ENCODE results near the gene MARK4. TPM values are rescaled to one million over a fixed set of nuclear protein-coding genes. Genes with fewer than 3 reads are reported as not detected.

The MARK4 gene
- total RNA-seq, 1 experiment from 2014 or later: 37.7 TPM

DNA sequence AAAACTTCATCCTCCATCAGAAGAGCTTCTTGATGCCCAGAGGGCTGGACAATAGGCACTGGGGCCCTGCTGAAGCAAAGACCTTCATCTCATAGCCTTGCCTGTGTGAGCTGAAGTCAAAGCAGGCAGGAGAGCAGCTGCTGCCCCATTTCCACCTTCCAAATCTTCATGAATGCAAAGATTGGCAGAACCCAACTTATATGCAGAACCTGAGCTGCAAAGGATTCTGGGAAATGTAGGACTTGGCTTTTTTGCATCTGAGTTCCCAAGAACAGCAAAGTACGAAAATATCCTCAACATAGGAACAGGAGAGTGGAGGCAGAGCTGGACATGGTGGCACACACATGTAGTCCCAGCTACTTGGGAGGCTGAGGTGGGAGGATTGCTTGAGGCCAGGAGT is 40.8 kb downstream of the MARK4 start:
- Histone ChIP-seq H2AFZ (ENCODE audit: low read depth, low read length, poor library complexity, severe bottlenecking) (no peak overlapping the region), H3K27me3 (ENCODE audit: insufficient read depth, low read length) (no peaks in the 10 kb centered on the region), H3K9me3 (ENCODE audit: control insufficient read depth in 1 of 2, insufficient read depth in 1 of 2, low read depth in 1 of 2, low read length in 2 of 2) (no peaks in the 10 kb centered on the region), H3K4me1 (ENCODE audit: control insufficient read depth in 1 of 2, insufficient read depth in 2 of 2, low read length in 2 of 2) (peaks cover 3 to 24% of the 10 kb centered on the region in 2 experiments; a peak in 3 of 4 replicates), H3K27ac (ENCODE audit: low read depth, low read length) (no peak overlapping the region), H3K4me3 (replicated peaks in 1 of 2; ENCODE audit: low read depth in 1 of 2, low read length in 2 of 2) (no peak overlapping the region), H3K36me3 (ENCODE audit: control insufficient read depth in 1 of 2, insufficient read depth in 2 of 2, low read length in 2 of 2) (peaks cover 4 to 9% of the 10 kb centered on the region in 2 experiments; a peak in 2 of 4 replicates), H3K4me2 (ENCODE audit: low read length) (no peak overlapping the region), H4K20me1 (ENCODE audit: insufficient read depth) (no peaks in the 10 kb centered on the region), H3K79me2 (ENCODE audit: insufficient read depth, low read length) (no peaks in the 10 kb centered on the region), H3K9ac (ENCODE audit: low read length) (no peak overlapping the region), H3K9me2 (ENCODE audit: insufficient read depth) (no peaks in the 10 kb centered on the region)
- CTCF ChIA-PET: interaction anchor here (1.4 kb wide), 1 partner anchor 43 kb away, joined by 4 read pairs; no protein-coding TSS in a partner anchor
- RAD21 ChIA-PET (ENCODE audit: low non-redundant PET in 1 of 2, low total read pairs in 2 of 2, uncharacterized antibody in 2 of 2, unreplicated experiment in 2 of 2): no interaction called here
- POLR2A ChIA-PET: no interaction called here
- ATAC-seq (no peak), DNase-seq (ENCODE audit: low read depth, low spot score) (no peak)
- no TSS peak for BruUV-seq (replicated peaks)
- intact Hi-C loops (cut with micrococcal nuclease): no loop called here
- TF ChIP-seq ZFX (IDR thresholded peaks at IDR 0.05) (no peak), CBX3 (IDR thresholded peaks at IDR 0.05; ENCODE audit: low read depth) (no peak), YY1 (IDR thresholded peaks at IDR 0.05; ENCODE audit: extremely low read depth, insufficient replicate concordance, low read depth, low read length) (no peak), POLR2AphosphoS5 (IDR thresholded peaks at IDR 0.05; ENCODE audit: low read depth, low read length) (no peak), RAD21 (IDR thresholded peaks at IDR 0.05; ENCODE audit: low read depth) (no peak), TCF7L2 (IDR thresholded peaks at IDR 0.05; ENCODE audit: borderline replicate concordance, extremely low read depth, insufficient read depth, insufficient read length) (no peak), FOSL1 (IDR thresholded peaks at IDR 0.05; ENCODE audit: low read depth) (no peak), SIN3A (IDR thresholded peaks at IDR 0.05; ENCODE audit: low read depth) (no peak), CEBPB (IDR thresholded peaks at IDR 0.05; ENCODE audit: low read depth) (no peak), SRF (IDR thresholded peaks at IDR 0.05; ENCODE audit: low read depth) (no peak), EZH2 (IDR thresholded peaks at IDR 0.05) (no peak), EGR1 (IDR thresholded peaks at IDR 0.05; ENCODE audit: low read depth) (no peak), SP1 (IDR thresholded peaks at IDR 0.05; ENCODE audit: low read depth) (no peak), ZNF274 (IDR thresholded peaks at IDR 0.05; ENCODE audit: low read depth, low read length) (no peak)
- TF ChIP-seq, protein P1, sequence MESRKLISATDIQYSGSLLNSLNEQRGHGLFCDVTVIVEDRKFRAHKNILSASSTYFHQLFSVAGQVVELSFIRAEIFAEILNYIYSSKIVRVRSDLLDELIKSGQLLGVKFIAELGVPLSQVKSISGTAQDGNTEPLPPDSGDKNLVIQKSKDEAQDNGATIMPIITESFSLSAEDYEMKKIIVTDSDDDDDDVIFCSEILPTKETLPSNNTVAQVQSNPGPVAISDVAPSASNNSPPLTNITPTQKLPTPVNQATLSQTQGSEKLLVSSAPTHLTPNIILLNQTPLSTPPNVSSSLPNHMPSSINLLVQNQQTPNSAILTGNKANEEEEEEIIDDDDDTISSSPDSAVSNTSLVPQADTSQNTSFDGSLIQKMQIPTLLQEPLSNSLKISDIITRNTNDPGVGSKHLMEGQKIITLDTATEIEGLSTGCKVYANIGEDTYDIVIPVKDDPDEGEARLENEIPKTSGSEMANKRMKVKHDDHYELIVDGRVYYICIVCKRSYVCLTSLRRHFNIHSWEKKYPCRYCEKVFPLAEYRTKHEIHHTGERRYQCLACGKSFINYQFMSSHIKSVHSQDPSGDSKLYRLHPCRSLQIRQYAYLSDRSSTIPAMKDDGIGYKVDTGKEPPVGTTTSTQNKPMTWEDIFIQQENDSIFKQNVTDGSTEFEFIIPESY (IDR thresholded peaks at IDR 0.05; ENCODE audit: extremely low read depth, insufficient replicate concordance, low read length): no peak
- TF ChIP-seq, protein P2, sequence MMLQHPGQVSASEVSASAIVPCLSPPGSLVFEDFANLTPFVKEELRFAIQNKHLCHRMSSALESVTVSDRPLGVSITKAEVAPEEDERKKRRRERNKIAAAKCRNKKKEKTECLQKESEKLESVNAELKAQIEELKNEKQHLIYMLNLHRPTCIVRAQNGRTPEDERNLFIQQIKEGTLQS (IDR thresholded peaks at IDR 0.05): no peak
- TF ChIP-seq, protein P3, sequence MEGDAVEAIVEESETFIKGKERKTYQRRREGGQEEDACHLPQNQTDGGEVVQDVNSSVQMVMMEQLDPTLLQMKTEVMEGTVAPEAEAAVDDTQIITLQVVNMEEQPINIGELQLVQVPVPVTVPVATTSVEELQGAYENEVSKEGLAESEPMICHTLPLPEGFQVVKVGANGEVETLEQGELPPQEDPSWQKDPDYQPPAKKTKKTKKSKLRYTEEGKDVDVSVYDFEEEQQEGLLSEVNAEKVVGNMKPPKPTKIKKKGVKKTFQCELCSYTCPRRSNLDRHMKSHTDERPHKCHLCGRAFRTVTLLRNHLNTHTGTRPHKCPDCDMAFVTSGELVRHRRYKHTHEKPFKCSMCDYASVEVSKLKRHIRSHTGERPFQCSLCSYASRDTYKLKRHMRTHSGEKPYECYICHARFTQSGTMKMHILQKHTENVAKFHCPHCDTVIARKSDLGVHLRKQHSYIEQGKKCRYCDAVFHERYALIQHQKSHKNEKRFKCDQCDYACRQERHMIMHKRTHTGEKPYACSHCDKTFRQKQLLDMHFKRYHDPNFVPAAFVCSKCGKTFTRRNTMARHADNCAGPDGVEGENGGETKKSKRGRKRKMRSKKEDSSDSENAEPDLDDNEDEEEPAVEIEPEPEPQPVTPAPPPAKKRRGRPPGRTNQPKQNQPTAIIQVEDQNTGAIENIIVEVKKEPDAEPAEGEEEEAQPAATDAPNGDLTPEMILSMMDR (IDR thresholded peaks at IDR 0.05 in 2 of 3, conservative IDR thresholded peaks at IDR 0.05 in 1 of 3; ENCODE audit: borderline replicate concordance in 1 of 3, insufficient read depth in 1 of 3, low read depth in 2 of 3, low read length in 2 of 3): no peak
- TF ChIP-seq, protein P4, sequence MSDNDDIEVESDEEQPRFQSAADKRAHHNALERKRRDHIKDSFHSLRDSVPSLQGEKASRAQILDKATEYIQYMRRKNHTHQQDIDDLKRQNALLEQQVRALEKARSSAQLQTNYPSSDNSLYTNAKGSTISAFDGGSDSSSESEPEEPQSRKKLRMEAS (IDR thresholded peaks at IDR 0.05): no peak
- TF ChIP-seq, protein P5, sequence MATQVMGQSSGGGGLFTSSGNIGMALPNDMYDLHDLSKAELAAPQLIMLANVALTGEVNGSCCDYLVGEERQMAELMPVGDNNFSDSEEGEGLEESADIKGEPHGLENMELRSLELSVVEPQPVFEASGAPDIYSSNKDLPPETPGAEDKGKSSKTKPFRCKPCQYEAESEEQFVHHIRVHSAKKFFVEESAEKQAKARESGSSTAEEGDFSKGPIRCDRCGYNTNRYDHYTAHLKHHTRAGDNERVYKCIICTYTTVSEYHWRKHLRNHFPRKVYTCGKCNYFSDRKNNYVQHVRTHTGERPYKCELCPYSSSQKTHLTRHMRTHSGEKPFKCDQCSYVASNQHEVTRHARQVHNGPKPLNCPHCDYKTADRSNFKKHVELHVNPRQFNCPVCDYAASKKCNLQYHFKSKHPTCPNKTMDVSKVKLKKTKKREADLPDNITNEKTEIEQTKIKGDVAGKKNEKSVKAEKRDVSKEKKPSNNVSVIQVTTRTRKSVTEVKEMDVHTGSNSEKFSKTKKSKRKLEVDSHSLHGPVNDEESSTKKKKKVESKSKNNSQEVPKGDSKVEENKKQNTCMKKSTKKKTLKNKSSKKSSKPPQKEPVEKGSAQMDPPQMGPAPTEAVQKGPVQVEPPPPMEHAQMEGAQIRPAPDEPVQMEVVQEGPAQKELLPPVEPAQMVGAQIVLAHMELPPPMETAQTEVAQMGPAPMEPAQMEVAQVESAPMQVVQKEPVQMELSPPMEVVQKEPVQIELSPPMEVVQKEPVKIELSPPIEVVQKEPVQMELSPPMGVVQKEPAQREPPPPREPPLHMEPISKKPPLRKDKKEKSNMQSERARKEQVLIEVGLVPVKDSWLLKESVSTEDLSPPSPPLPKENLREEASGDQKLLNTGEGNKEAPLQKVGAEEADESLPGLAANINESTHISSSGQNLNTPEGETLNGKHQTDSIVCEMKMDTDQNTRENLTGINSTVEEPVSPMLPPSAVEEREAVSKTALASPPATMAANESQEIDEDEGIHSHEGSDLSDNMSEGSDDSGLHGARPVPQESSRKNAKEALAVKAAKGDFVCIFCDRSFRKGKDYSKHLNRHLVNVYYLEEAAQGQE (IDR thresholded peaks at IDR 0.05; ENCODE audit: low read depth): no peak
